GM19193 (cell line): ENCODE data around the gene LPCAT2.

Experiments
- POLR2A ChIP-seq: IDR thresholded peaks from 4 replicates; pipeline ENCODE4 v1.6.1; 2011; ENCODE audit not compliant: insufficient read depth, insufficient read length; ENCODE audit errors: extremely low read depth

LPCAT2 gene

DNA sequence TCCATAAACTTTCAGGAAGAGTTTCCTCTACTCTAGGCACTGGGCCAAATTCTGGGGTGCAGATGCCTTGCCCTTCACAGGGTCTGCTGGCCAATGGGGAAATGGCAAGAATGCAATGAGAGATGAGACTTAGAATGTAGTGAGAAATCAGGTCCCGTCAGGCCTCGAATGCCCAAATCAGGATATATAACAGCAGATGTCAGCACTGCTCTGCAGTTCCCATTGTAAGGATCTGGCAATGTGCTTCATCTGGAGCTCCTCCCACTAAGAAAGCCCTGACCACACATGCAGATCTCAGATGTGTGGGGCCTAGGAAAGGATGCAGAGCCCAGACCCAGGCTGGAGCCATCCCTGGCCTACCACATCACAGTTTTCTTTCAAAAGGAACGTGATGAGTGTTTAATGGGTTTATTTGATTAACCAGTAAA, 13.9 kb upstream of the LPCAT2 start:
- no peak for TF ChIP-seq POLR2A

- no peak for TF ChIP-seq POLR2A
Measured at GRCh38 chr16:55495616-55496289, 13.1 kb upstream of the LPCAT2 start.

GRCh38 chr16:55496509-55497145, 12.2 kb upstream of the LPCAT2 start:
- TF ChIP-seq POLR2A, result no peak

DNA sequence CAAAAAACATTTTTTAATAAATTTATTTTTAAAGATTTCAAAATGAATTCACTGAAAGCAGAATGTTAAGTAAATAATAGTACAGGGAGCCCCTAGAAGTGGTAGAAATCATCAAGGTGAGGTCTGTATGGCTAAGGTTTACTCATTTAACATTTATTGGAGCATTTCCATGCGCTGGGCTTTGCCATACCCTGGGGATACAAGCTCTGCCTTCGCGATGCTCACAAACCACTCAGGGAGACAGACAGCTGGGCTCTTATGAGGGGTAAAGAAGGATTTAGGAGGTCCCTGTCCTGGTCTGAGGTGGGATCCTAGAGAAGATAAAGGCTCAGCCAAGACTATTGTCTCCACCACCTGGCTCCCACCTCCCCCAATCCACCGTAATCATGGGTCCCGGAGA, 11.3 kb upstream of the LPCAT2 start:
- TF ChIP-seq POLR2A, result no peak

DNA sequence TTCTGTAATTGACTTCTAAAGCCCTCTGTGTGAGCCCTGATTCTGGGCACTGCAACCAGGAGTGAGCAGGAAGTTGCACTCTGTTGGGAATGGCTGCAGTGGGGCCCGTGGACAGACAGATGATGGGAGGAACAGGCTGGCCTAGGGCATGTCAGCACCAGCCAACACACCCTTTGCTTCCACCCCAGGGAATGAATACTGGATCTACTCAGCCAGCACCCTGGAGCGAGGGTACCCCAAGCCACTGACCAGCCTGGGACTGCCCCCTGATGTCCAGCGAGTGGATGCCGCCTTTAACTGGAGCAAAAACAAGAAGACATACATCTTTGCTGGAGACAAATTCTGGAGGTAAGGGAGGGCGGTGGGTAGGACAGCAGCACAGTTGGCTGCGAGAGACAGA, 10.8 kb upstream of the LPCAT2 start:
- no peak for TF ChIP-seq POLR2A

- TF ChIP-seq POLR2A, result no peak
Measured at GRCh38 chr16:55499281-55499680, 9.6 kb upstream of the LPCAT2 start.

DNA sequence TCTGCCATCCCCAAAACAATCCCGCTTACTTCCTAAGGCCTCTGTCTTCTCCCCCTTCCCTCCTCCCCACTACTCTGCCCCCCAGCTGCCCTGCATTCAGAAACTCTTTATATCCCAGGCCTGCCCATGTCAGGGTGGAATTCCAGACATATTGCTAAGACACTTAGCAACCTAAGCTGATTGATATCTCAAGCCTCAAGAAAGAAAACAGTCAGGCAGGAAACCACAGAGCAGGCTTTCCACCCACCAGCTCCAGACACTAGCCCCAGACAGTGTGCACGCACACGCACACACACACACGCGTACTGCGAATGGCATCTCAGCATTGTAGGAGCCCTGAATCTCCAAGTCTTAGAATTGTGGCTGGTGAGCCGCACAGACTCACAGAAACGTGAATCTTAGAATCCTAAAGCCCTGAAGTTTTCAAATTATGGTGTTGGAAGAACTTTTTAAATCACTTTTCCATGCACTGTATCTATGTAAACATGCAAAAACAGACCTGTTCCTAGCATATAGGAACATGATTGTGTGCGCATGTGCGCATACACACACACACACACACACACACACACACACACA, 8.8 kb upstream of the LPCAT2 start:
- no peak for TF ChIP-seq POLR2A

GRCh38 chr16:55500530-55501011, 8.3 kb upstream of the LPCAT2 start:
- TF ChIP-seq POLR2A, result no peak

DNA sequence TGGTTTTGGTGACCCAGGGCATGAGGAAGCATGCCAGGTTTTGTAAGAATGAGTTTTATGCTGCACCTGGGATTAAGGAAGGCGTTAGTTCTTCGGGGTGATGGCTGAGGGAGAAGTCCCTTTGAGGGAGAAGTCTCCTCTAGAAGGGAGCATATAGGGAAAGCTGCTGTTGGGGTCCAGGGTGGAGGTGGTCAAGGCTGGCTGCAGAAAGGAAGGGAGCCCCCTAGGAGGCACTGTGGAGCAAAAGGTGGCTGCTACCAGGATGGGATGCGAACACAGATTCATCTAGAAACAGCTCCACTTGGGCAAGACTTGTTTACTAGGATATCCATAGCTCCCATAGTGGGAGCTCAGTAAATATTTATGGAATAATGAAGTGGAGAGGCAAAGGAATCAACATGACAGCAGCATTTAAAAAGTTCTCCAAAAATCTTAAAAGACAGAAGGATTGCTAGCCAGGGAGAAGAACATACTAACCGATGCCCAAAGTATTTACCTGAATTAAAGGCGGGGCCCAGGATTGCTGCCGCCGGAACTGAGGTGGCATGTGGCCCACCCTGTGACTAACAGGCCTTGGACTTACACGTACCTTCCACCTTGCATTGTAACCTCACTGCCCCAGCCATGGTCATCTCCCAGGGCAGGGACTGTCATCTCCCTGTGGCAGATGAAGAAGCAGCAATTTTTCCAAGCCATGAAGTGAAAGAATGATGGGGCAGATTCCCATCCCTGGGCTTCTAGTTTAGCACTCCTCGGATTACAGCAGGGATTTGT, 7.1 kb upstream of the LPCAT2 start:
- no peak for TF ChIP-seq POLR2A

DNA sequence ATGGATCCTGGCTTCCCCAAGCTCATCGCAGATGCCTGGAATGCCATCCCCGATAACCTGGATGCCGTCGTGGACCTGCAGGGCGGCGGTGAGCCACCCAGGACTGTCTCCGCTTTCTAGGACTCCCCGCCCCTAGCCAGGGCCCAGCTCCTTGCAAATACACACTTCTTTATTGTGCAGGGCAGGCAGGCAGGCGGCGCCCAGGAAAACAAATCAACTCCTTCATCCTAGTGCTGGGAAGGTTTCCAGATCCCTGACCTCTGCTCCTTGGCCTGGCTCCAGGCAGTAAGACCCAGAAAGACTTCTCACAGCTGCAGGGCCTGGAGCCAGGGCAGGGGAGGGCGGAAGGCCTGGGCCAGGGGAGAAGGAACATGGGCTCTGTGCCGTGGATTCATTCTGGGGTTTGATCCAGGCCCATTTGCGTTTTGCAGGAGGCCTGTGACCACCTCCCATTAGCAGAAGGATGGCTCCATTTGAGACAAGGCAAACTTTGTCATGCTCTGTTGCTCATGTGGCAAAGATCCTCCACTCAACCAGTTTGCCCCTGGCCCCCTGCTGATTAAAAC, 6.0 kb upstream of the LPCAT2 start:
- no peak for TF ChIP-seq POLR2A

- TF ChIP-seq POLR2A, result no peak
Measured at GRCh38 chr16:55503726-55504550, 4.9 kb upstream of the LPCAT2 start.

GRCh38 chr16:55505333-55506015, 3.4 kb upstream of the LPCAT2 start:
- no peak for TF ChIP-seq POLR2A

DNA sequence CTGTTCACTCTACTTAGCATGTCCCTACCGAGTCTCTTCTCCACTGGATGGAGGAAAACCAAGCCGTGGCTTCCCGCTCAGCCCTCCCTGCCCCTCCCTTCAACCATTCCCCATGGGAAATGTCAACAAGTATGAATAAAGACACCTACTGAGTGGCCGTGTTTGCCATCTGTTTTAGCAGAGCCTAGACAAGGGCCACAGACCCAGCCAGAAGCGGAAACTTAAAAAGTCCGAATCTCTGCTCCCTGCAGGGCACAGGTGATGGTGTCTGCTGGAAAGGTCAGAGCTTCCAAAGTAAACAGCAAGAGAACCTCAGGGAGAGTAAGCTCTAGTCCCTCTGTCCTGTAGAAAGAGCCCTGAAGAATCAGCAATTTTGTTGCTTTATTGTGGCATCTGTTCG, 2.8 kb upstream of the LPCAT2 start:
- TF ChIP-seq POLR2A, result no peak

- TF ChIP-seq POLR2A, result no peak
Measured at GRCh38 chr16:55506708-55507107, 2.2 kb upstream of the LPCAT2 start.
